ENCODE measurements around the gene CASP10. TPM values are rescaled to one million over a fixed set of nuclear protein-coding genes. Genes with fewer than 3 reads are reported as not detected.
"Not testable (repeated sequence)": the region's sequence is repeated elsewhere in the genome, so short reads cannot be mapped to it uniquely, and the experiment has no call there.

Gene CASP10
- total and polyA plus RNA-seq, 4 donors = 8.9 to 74.4 (median 16.7) TPM

DNA sequence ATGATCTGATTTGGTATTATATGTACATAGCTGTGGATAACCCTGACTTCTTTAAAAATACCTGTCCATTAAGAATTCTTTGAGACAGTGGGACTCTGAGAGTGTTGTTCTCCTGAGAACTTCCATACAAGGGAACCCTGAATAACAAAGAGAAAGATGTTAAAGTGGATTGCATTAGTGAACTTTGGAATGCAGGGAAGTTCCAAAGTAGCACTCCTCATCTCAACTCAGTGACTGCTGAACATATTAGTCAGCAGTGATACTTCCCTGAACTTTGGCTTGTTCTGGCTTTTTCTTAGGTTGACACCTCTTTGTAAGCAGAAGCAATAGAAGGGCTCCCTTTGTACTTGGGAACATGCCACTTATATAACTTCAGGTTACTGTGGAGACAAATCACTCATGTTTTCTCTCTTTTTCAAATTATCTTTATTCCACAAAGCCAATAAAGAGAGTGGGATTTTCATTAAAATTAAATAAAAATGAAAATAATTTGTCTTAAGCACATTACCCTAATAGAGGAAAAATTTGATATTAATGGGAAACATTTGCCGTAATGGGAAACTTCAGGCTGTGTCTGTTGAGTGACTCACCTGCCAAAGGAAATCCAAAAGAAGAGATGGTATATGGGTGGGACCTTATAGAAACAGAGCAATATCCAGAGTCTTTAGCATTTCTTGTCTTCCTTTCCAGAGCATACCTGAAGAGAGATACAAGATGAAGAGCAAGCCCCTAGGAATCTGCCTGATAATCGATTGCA is 33.7 kb upstream of the CASP10 start:
- Histone ChIP-seq H3K27ac (ENCODE audit: low read depth in 1 of 2, low read length in 1 of 2) (peak overlapping the region; percentile 88 to 91), H3K36me3 (ENCODE audit: control insufficient read depth in 4 of 4, insufficient read depth in 4 of 4, low read length in 4 of 4) (peaks cover 17 to 37% (median 29%) of the 10 kb centered on the region in 4 donors), H3K9me3 (ENCODE audit: control insufficient read depth in 4 of 4, insufficient read depth in 3 of 4, low read length in 3 of 4) (no peaks in the 10 kb centered on the region), H3K27me3 (ENCODE audit: control insufficient read depth in 3 of 3, insufficient read depth in 3 of 3, low read length in 2 of 3) (no peaks in the 10 kb centered on the region), H3K4me3 (no peak overlapping the region), H3K9ac (ENCODE audit: insufficient read depth in 1 of 2, low read length in 2 of 2) (no peak overlapping the region), H3K4me1 (ENCODE audit: control insufficient read depth in 5 of 5, insufficient read depth in 5 of 5, low read length in 5 of 5) (peaks cover 0 to 38% (median 3%) of the 10 kb centered on the region in 5 donors)
- ATAC-seq (ENCODE audit: insufficient read depth, low FRiP score) = peak; percentile 69
- TF ChIP-seq, protein P1, sequence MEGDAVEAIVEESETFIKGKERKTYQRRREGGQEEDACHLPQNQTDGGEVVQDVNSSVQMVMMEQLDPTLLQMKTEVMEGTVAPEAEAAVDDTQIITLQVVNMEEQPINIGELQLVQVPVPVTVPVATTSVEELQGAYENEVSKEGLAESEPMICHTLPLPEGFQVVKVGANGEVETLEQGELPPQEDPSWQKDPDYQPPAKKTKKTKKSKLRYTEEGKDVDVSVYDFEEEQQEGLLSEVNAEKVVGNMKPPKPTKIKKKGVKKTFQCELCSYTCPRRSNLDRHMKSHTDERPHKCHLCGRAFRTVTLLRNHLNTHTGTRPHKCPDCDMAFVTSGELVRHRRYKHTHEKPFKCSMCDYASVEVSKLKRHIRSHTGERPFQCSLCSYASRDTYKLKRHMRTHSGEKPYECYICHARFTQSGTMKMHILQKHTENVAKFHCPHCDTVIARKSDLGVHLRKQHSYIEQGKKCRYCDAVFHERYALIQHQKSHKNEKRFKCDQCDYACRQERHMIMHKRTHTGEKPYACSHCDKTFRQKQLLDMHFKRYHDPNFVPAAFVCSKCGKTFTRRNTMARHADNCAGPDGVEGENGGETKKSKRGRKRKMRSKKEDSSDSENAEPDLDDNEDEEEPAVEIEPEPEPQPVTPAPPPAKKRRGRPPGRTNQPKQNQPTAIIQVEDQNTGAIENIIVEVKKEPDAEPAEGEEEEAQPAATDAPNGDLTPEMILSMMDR (IDR thresholded peaks at IDR 0.05; ENCODE audit: control extremely low read depth, extremely low read depth) = no peak
- WGBS, 2 donors = 91 to 99% methylated on average over 2 of the region's 2 CpGs
- no peak for DNase-seq

- H3K9me3 ChIP-seq (ENCODE audit: control insufficient read depth in 4 of 4, insufficient read depth in 3 of 4, low read length in 3 of 4); H3K27me3 ChIP-seq (ENCODE audit: control insufficient read depth in 3 of 3, insufficient read depth in 3 of 3, low read length in 2 of 3); H3K9ac ChIP-seq (ENCODE audit: insufficient read depth in 1 of 2, low read length in 2 of 2); H3K4me3 ChIP-seq; DNase-seq: not testable (repeated sequence)
- peak; percentile 41 for ATAC-seq (ENCODE audit: insufficient read depth, low FRiP score)
- Histone ChIP-seq H3K27ac (ENCODE audit: low read depth in 1 of 2, low read length in 1 of 2) (peak overlapping the region; percentile 88 to 91), H3K4me1 (ENCODE audit: control insufficient read depth in 5 of 5, insufficient read depth in 5 of 5, low read length in 5 of 5) (peaks cover 0 to 38% (median 3%) of the 10 kb centered on the region in 5 donors), H3K36me3 (ENCODE audit: control insufficient read depth in 4 of 4, insufficient read depth in 4 of 4, low read length in 4 of 4) (peaks cover 17 to 37% (median 29%) of the 10 kb centered on the region in 4 donors)
- WGBS, 2 donors = 78 to 97% methylated on average over 8 of the region's 8 CpGs
Observed at GRCh38 chr2:201149821-201150165, 33.1 kb upstream of the CASP10 start.

DNA sequence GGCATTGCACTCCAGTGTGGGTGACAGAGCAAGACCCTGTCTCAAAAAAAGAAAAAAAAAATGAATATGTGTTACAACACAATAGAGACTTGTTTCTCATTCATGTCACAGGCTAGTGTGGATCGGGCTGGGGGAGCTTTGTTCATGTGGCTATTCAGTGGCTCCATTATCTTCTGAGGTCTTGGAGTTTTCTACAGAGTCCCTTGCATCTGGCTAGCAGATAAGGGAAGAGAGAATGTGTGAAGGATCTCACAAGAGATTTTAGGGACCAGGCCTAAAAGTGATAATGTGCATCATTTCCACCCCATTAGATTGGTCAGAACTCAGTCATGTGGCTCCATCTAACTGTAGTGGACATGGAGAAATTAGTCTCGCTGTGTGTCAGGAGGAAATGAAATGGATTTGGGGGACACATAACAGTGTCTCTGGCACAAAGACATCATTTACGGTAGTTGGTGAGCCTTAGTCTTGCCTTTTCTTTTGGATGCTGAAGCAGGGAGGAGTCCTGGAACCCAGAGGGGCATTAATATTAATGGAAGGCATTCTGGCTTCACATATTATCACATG is 32.4 kb upstream of the CASP10 start:
- no peaks in the 10 kb centered on the region for H3K27me3 ChIP-seq (ENCODE audit: control insufficient read depth in 3 of 3, insufficient read depth in 3 of 3, low read length in 2 of 3)
- H3K4me3 ChIP-seq = no peak overlapping the region
- no peak overlapping the region for H3K9ac ChIP-seq (ENCODE audit: insufficient read depth in 1 of 2, low read length in 2 of 2)
- no peak for DNase-seq
- peaks cover 17 to 39% (median 31%) of the 10 kb centered on the region in 4 donors for H3K36me3 ChIP-seq (ENCODE audit: control insufficient read depth in 4 of 4, insufficient read depth in 4 of 4, low read length in 4 of 4)
- H3K4me1 ChIP-seq (ENCODE audit: control insufficient read depth in 5 of 5, insufficient read depth in 5 of 5, low read length in 5 of 5) = peaks cover 0 to 38% (median 3%) of the 10 kb centered on the region in 5 donors
- no peak for ATAC-seq (ENCODE audit: insufficient read depth, low FRiP score)
- H3K27ac ChIP-seq (ENCODE audit: low read depth in 1 of 2, low read length in 1 of 2) = peak overlapping the region; percentile 88 to 91
- 90 to 91% methylated on average over 3 of the region's 3 CpGs for WGBS, 2 donors
- H3K9me3 ChIP-seq (ENCODE audit: control insufficient read depth in 4 of 4, insufficient read depth in 3 of 4, low read length in 3 of 4) = no peaks in the 10 kb centered on the region
- TF ChIP-seq, protein P1 (IDR thresholded peaks at IDR 0.05; ENCODE audit: control extremely low read depth, extremely low read depth) = no peak

GRCh38 chr2:201151127-201151981 is 31.6 kb upstream of the CASP10 start:
- ATAC-seq (ENCODE audit: insufficient read depth, low FRiP score) (no peak), DNase-seq (peak in 1 of 3 donors; percentile 24)
- peaks cover 15 to 41% (median 34%) of the 10 kb centered on the region in 4 donors for H3K36me3 ChIP-seq (ENCODE audit: control insufficient read depth in 4 of 4, insufficient read depth in 4 of 4, low read length in 4 of 4)
- H3K27me3 ChIP-seq (ENCODE audit: control insufficient read depth in 3 of 3, insufficient read depth in 3 of 3, low read length in 2 of 3) = no peaks in the 10 kb centered on the region
- peaks cover 0 to 38% (median 3%) of the 10 kb centered on the region in 5 donors for H3K4me1 ChIP-seq (ENCODE audit: control insufficient read depth in 5 of 5, insufficient read depth in 5 of 5, low read length in 5 of 5)
- WGBS, 2 donors = 41 to 42% methylated on average over 8 of the region's 8 CpGs
- H3K4me3 ChIP-seq = no peak overlapping the region
- peak overlapping the region; percentile 88 to 91 for H3K27ac ChIP-seq (ENCODE audit: low read depth in 1 of 2, low read length in 1 of 2)
- no peaks in the 10 kb centered on the region for H3K9me3 ChIP-seq (ENCODE audit: control insufficient read depth in 4 of 4, insufficient read depth in 3 of 4, low read length in 3 of 4)
- TF ChIP-seq, protein P1 (IDR thresholded peaks at IDR 0.05; ENCODE audit: control extremely low read depth, extremely low read depth) = no peak
- no peak overlapping the region for H3K9ac ChIP-seq (ENCODE audit: insufficient read depth in 1 of 2, low read length in 2 of 2)
